Kidney epithelial cell (primary cell): ENCODE data around the gene PLA2G4F. TPM values are rescaled to one million over a fixed set of nuclear protein-coding genes. Genes with fewer than 3 reads are reported as not detected.

ENCODE experiments used
- DNase-seq: peaks from one replicate; pipeline ENCODE4 v3.0.0-alpha.2; 2010; ENCODE audit warnings: low read depth
- H3K27me3 ChIP-seq: 2 replicates; pipeline ENCODE4 v1.6.0; 2011; ENCODE audit warnings: low read length; ENCODE audit not compliant: control insufficient read depth, insufficient read depth
- H3K36me3 ChIP-seq: 2 replicates; pipeline ENCODE4 v1.5.1; 2011; ENCODE audit warnings: low read length; ENCODE audit not compliant: control insufficient read depth, insufficient read depth
- H3K4me3 ChIP-seq: 2 replicates; pipeline ENCODE4 v1.5.1; 2011; ENCODE audit warnings: low read depth, mild to moderate bottlenecking, control low read depth, low read length
- total RNA-seq: library from RNA; depleted of rRNA; stranded (reverse); fragments of >200 nt; gene quantifications from 2 replicates; pipeline ENCODE4 v1.2.3, GENCODE V29; 2015
- TF ChIP-seq, protein P1 (sequence below): IDR thresholded peaks from 2 replicates; pipeline ENCODE4 v1.5.1; 2011; ENCODE audit warnings: mild to moderate bottlenecking, moderate library complexity, low read length, control low read depth, inconsistent platforms; ENCODE audit not compliant: insufficient read depth, poor library complexity, severe bottlenecking

PLA2G4F gene
- total RNA-seq, 1 donor from 2014 or later: 0.84 TPM

DNA sequence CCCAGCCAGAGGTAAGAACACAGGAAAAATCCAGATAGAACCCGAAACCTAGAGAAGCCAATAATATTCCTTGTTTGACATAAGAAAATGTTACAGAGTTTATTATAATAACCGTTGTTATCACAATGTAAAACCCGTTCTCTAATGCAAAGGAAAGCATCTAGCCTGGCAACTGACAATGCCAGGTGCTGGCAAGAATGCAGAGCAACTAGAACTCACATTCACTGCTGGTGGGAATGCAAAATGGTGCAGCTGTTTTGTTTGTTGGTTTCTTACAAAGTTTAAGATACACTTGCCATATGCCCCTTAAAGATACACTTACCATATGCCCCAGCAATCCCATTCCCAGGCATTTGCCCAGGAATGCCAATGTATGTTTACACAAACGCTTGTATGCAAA lies 28.3 kb upstream of the PLA2G4F start:
- H3K4me3 ChIP-seq: no peak overlapping the region
- DNase-seq: no peak
- TF ChIP-seq, protein P1, sequence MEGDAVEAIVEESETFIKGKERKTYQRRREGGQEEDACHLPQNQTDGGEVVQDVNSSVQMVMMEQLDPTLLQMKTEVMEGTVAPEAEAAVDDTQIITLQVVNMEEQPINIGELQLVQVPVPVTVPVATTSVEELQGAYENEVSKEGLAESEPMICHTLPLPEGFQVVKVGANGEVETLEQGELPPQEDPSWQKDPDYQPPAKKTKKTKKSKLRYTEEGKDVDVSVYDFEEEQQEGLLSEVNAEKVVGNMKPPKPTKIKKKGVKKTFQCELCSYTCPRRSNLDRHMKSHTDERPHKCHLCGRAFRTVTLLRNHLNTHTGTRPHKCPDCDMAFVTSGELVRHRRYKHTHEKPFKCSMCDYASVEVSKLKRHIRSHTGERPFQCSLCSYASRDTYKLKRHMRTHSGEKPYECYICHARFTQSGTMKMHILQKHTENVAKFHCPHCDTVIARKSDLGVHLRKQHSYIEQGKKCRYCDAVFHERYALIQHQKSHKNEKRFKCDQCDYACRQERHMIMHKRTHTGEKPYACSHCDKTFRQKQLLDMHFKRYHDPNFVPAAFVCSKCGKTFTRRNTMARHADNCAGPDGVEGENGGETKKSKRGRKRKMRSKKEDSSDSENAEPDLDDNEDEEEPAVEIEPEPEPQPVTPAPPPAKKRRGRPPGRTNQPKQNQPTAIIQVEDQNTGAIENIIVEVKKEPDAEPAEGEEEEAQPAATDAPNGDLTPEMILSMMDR: no peak
- H3K36me3 ChIP-seq: peaks cover 3% of the 10 kb centered on the region
- H3K27me3 ChIP-seq: no peaks in the 10 kb centered on the region

DNA sequence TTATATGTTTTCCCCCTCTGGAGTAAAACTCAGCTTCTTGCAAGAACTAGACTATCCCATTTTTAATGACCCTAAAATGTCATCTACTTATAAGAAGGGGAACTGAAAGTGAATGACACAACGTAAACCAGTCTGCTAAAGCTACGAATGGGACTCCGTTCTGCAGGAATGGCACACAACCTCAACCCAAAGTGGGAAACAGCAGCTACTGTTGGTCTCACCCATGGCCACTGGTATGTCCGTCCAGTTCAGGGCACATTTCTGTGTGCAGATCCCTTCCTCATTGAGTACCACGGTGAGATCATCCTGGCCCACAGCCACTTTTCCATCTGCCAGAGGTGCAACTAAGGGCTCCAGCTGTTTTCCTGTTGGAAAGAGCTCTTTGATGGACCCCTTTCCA lies 27.9 kb upstream of the PLA2G4F start:
- no peaks in the 10 kb centered on the region for H3K27me3 ChIP-seq
- no peak overlapping the region for H3K4me3 ChIP-seq
- no peak for DNase-seq
- H3K36me3 ChIP-seq: peaks cover 3% of the 10 kb centered on the region
- TF ChIP-seq, protein P1: no peak

DNA sequence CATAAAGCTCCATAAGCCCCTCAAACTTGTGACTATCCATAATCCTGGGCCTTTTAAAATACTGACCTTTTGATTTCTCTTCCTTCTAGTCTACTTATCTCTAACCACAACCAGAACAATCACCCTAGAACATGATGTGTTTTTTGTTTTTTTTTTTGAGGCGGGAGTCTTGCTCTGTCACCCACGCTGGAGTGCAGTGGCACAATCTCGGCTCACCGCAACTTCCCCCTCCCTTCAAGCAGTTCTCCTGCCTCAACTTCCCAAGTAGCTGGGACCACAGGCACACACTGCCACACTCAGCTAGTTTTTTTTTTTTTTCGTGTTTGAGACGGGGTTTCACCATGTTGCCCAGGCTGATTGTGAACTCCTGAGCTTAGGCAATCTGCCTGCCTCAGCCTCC lies 26.5 kb upstream of the PLA2G4F start:
- no peak for DNase-seq
- Histone ChIP-seq H3K27me3 (no peaks in the 10 kb centered on the region), H3K36me3 (peaks cover 3% of the 10 kb centered on the region), H3K4me3 (no peak overlapping the region)
- TF ChIP-seq, protein P1: no peak

DNA sequence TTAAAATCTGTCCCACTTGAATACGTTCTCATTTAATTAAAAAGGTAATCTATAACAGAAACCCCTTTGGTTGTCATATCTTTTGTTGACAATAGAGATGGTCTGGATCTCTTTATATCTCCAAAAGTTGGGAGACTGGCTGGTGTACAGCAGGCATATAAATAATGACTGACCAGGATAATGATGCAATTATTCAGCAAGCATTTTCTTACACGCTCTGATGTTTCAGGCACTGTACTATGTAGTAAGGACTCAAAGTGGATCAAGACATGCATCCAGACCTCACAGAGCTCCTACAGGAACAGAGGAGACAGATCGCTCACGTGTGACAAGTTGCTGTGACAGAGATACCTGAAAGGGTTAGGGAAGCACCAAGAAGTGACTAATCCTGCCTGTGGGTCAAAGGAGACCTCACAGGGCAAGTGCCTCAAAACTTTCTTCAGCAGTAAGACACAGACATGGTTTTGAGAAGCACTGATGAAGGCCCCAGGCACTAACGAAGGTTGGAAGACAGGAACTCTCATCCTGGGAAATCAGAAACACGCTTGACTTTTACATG lies 26.0 kb upstream of the PLA2G4F start:
- TF ChIP-seq, protein P1: no peak
- no peak overlapping the region for H3K4me3 ChIP-seq
- DNase-seq: no peak
- H3K36me3 ChIP-seq: peaks cover 2% of the 10 kb centered on the region
- no peaks in the 10 kb centered on the region for H3K27me3 ChIP-seq

DNA sequence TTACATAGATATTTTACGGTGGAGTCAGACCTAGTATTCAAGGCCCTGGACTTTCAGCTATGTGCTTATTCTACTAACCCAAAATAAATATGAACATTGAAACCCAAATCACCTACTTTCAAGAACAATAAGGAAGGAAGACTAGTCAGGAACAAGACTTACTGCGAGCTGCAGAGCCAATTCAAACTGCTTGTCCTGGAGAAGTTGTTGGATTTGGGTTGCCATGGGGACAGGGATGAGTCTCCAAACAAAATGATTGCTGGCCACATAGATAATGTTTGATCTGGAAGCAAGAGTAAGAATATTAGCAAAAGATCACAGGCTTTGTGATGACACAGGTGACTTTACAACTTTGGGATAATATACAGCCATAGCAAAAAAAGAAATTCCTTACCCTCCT lies 21.6 kb upstream of the PLA2G4F start:
- no peak for DNase-seq
- TF ChIP-seq, protein P1: no peak
- no peaks in the 10 kb centered on the region for H3K36me3 ChIP-seq
- H3K4me3 ChIP-seq: no peak overlapping the region
- no peaks in the 10 kb centered on the region for H3K27me3 ChIP-seq

DNA sequence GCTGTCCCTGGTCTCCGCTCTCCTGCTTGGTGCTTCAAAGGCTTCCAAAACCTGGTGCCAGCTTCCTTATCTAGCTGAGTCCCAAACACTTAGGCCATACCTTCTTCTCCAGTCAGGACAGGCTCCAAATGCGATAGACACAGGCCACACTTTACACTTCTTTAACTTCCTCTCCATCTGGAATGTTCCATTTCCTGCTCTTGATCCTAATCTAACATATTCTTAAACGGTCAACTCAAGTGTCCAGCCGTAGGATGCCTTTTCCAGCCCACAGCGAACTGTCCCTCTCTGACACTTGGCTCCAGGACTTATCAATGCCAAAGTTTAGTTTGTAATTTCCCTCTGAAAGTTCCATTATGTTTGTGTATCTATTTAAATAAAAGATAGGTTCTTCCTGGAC lies 19.2 kb upstream of the PLA2G4F start:
- TF ChIP-seq, protein P1: no peak
- H3K27me3 ChIP-seq: no peaks in the 10 kb centered on the region
- H3K4me3 ChIP-seq: no peak overlapping the region
- no peaks in the 10 kb centered on the region for H3K36me3 ChIP-seq
- DNase-seq: no peak
